GM21390 (cell line): ENCODE data around the gene TOP2B.

ENCODE experiments used
- ATAC-seq: cut with Tn5 transposase; IDR thresholded peaks from one replicate; pipeline ENCODE4 v1.9.1; 2021; ENCODE audit not compliant: unreplicated experiment

Gene TOP2B

GRCh38 chr3:25564075-25564474, 100.6 kb downstream of the TOP2B start:
- no peak for ATAC-seq

GRCh38 chr3:25563601-25564000, 101.1 kb downstream of the TOP2B start:
- ATAC-seq: no peak

GRCh38 chr3:25558796-25559195, 105.9 kb downstream of the TOP2B start:
- ATAC-seq: no peak

- no peak for ATAC-seq
These were observed 106.6 kb downstream of the TOP2B start for GRCh38 chr3:25558121-25558520.

GRCh38 chr3:25557694-25558093, 107.0 kb downstream of the TOP2B start:
- no peak for ATAC-seq

GRCh38 chr3:25556447-25556846, 108.3 kb downstream of the TOP2B start:
- ATAC-seq: no peak

- no peak for ATAC-seq
These were observed 108.8 kb downstream of the TOP2B start for GRCh38 chr3:25555695-25556437.

- ATAC-seq: no peak
These were observed 110.3 kb downstream of the TOP2B start for GRCh38 chr3:25554376-25554775.

GRCh38 chr3:25552251-25552650, 112.5 kb downstream of the TOP2B start:
- no peak for ATAC-seq

GRCh38 chr3:25548836-25549235, 115.9 kb downstream of the TOP2B start:
- ATAC-seq: no peak

GRCh38 chr3:25547943-25548674, 116.6 kb downstream of the TOP2B start:
- ATAC-seq: no peak
